ENCODE measurements around the gene CXCR2. TPM values are rescaled to one million over a fixed set of nuclear protein-coding genes. Genes with fewer than 3 reads are reported as not detected.

The CXCR2 gene
- total RNA-seq, 2 donors from 2014 or later = 0.35 to 0.59 TPM

GRCh38 chr2:218180467-218181114 is 54.8 kb downstream of the CXCR2 start:
- Histone ChIP-seq H3K4me1 (no peaks in the 10 kb centered on the region), H3K36me3 (no peaks in the 10 kb centered on the region), H3K4me3 (no peak overlapping the region), H3K9me3 (no peaks in the 10 kb centered on the region), H3K27ac (no peak overlapping the region), H3K27me3 (no peaks in the 10 kb centered on the region)
- DNase-seq (ENCODE audit: low spot score) = no peak
- TF ChIP-seq CTCF (IDR thresholded peaks at IDR 0.05) = no peak

GRCh38 chr2:218184331-218184730 is 58.5 kb downstream of the CXCR2 start:
- no peak for TF ChIP-seq CTCF (IDR thresholded peaks at IDR 0.05)
- no peaks in the 10 kb centered on the region for H3K4me1 ChIP-seq
- no peak for DNase-seq (ENCODE audit: low spot score)
- H3K36me3 ChIP-seq = no peaks in the 10 kb centered on the region
- no peaks in the 10 kb centered on the region for H3K9me3 ChIP-seq
- no peak overlapping the region for H3K4me3 ChIP-seq
- no peak overlapping the region for H3K27ac ChIP-seq
- H3K27me3 ChIP-seq = no peaks in the 10 kb centered on the region

- H3K27me3 ChIP-seq = no peaks in the 10 kb centered on the region
- no peaks in the 10 kb centered on the region for H3K4me1 ChIP-seq
- TF ChIP-seq CTCF (IDR thresholded peaks at IDR 0.05) = peak; percentile 74 to 91
- H3K27ac ChIP-seq = no peak overlapping the region
- peak; percentile 70 for DNase-seq (ENCODE audit: low spot score)
- H3K9me3 ChIP-seq = no peaks in the 10 kb centered on the region
- no peaks in the 10 kb centered on the region for H3K36me3 ChIP-seq
- no peak overlapping the region for H3K4me3 ChIP-seq
Measured at GRCh38 chr2:218186355-218186766, 60.5 kb downstream of the CXCR2 start.

Other genes starting within 250 kb of the CXCR2 start
- gene TNS1, start 123.0 kb upstream of the CXCR2 start, total RNA-seq = 100 to 1,000 TPM; 393 to 720 TPM
- under 1 TPM in 1 of 2 donors, not detected in 1; 0.12 TPM for gene RUFY4, start 56.8 kb upstream of the CXCR2 start, total RNA-seq
- under 1 TPM; 0.51 to 0.78 TPM for gene CXCR1, start 40.9 kb downstream of the CXCR2 start, total RNA-seq
- 100 to 1,000 TPM; 112 to 177 TPM for gene ARPC2, start 91.2 kb downstream of the CXCR2 start, total RNA-seq
- 10 to 100 TPM in 1 of 2 donors, 1 to 10 TPM in 1; 1.9 to 10.7 TPM for gene GPBAR1, start 135.0 kb downstream of the CXCR2 start, total RNA-seq
- 10 to 100 TPM; 54.3 to 88.8 TPM for gene AAMP, start 144.1 kb downstream of the CXCR2 start, total RNA-seq
- 10 to 100 TPM; 54.5 to 71.4 TPM for gene PNKD, start 144.5 kb downstream of the CXCR2 start, total RNA-seq
- 100 to 1,000 TPM in 1 of 2 donors, 10 to 100 TPM in 1; 82.8 to 225 TPM for gene TMBIM1, start 166.5 kb downstream of the CXCR2 start, total RNA-seq
- gene CATIP, start 230.8 kb downstream of the CXCR2 start, total RNA-seq = not detected

All from right atrium auricular region (tissue), 2 donors.